WTC11 (cell line): ENCODE measurements around the gene DUSP22.

Experiments used
- CTCF ChIP-seq: fragments of 200-600 bp; IDR thresholded peaks from 2 replicates; pipeline ENCODE4 v1.8.0; 2022; ENCODE audit warnings: antibody characterized with exemption
- NFYB ChIP-seq: sonication (generic); formaldehyde crosslinking; conservative IDR thresholded peaks from 2 replicates; pipeline ENCODE4 v1.8.0; 2022; ENCODE audit warnings: low read depth, missing genetic modification reagents
- NR2C2 ChIP-seq: sonication (generic); formaldehyde crosslinking; IDR thresholded peaks from 2 replicates; pipeline ENCODE4 v1.8.0; 2022; ENCODE audit warnings: mild to moderate bottlenecking, missing genetic modification reagents
- RELA ChIP-seq: sonication (generic); formaldehyde crosslinking; IDR thresholded peaks from 2 replicates; pipeline ENCODE4 v1.8.1; 2022; ENCODE audit warnings: missing genetic modification reagents, mild to moderate bottlenecking, borderline replicate concordance
- TF ChIP-seq, protein P1 (sequence below): sonication (generic); formaldehyde crosslinking; IDR thresholded peaks from 2 replicates; pipeline ENCODE4 v1.8.1; 2022; ENCODE audit warnings: mild to moderate bottlenecking, missing genetic modification reagents, moderate library complexity, borderline replicate concordance
- TF ChIP-seq, protein P2 (sequence below): sonication (generic); formaldehyde crosslinking; IDR thresholded peaks from 2 replicates; pipeline ENCODE4 v1.8.0; 2022; ENCODE audit warnings: mild to moderate bottlenecking, missing genetic modification reagents
- TF ChIP-seq, protein P3 (sequence below): sonication (generic); formaldehyde crosslinking; IDR thresholded peaks from 2 replicates; pipeline ENCODE4 v1.8.1; 2023; ENCODE audit warnings: mild to moderate bottlenecking, missing genetic modification reagents, moderate library complexity
- TF ChIP-seq, protein P4 (sequence below): sonication (generic); formaldehyde crosslinking; IDR thresholded peaks from 2 replicates; pipeline ENCODE4 v1.8.1; 2023; ENCODE audit warnings: mild to moderate bottlenecking, missing genetic modification reagents, borderline replicate concordance

DNA sequence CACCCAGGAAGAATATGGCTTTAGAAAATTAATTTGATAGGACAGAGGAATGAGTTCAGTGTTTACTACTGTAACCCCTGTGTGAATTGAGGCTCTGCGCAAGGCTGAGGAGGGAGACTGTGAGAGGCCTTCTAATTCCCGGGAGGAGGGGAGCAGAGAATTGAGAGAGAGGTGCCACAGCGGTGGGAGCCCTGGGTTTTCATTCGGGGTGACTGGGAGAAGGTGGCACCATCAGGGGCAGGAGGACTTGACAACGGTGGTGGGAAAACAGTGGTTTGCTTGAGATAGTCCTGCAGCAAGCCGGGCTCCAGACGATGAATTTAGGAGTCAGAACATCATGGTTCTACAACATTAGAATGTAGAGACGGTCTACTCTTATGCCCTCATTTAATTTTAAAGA, 9.2 kb downstream of the DUSP22 start:
- TF ChIP-seq RELA (CRISPR knock-in tag) = no peak
- no peak for TF ChIP-seq NFYB (CRISPR knock-in tag)
- TF ChIP-seq, protein P1, sequence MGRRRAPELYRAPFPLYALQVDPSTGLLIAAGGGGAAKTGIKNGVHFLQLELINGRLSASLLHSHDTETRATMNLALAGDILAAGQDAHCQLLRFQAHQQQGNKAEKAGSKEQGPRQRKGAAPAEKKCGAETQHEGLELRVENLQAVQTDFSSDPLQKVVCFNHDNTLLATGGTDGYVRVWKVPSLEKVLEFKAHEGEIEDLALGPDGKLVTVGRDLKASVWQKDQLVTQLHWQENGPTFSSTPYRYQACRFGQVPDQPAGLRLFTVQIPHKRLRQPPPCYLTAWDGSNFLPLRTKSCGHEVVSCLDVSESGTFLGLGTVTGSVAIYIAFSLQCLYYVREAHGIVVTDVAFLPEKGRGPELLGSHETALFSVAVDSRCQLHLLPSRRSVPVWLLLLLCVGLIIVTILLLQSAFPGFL = no peak
- no peak for TF ChIP-seq CTCF
- TF ChIP-seq, protein P2, sequence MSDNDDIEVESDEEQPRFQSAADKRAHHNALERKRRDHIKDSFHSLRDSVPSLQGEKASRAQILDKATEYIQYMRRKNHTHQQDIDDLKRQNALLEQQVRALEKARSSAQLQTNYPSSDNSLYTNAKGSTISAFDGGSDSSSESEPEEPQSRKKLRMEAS = no peak
- no peak for TF ChIP-seq NR2C2
- TF ChIP-seq, protein P3, sequence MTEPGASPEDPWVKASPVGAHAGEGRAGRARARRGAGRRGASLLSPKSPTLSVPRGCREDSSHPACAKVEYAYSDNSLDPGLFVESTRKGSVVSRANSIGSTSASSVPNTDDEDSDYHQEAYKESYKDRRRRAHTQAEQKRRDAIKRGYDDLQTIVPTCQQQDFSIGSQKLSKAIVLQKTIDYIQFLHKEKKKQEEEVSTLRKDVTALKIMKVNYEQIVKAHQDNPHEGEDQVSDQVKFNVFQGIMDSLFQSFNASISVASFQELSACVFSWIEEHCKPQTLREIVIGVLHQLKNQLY (CRISPR knock-in tag) = no peak
- TF ChIP-seq, protein P4, sequence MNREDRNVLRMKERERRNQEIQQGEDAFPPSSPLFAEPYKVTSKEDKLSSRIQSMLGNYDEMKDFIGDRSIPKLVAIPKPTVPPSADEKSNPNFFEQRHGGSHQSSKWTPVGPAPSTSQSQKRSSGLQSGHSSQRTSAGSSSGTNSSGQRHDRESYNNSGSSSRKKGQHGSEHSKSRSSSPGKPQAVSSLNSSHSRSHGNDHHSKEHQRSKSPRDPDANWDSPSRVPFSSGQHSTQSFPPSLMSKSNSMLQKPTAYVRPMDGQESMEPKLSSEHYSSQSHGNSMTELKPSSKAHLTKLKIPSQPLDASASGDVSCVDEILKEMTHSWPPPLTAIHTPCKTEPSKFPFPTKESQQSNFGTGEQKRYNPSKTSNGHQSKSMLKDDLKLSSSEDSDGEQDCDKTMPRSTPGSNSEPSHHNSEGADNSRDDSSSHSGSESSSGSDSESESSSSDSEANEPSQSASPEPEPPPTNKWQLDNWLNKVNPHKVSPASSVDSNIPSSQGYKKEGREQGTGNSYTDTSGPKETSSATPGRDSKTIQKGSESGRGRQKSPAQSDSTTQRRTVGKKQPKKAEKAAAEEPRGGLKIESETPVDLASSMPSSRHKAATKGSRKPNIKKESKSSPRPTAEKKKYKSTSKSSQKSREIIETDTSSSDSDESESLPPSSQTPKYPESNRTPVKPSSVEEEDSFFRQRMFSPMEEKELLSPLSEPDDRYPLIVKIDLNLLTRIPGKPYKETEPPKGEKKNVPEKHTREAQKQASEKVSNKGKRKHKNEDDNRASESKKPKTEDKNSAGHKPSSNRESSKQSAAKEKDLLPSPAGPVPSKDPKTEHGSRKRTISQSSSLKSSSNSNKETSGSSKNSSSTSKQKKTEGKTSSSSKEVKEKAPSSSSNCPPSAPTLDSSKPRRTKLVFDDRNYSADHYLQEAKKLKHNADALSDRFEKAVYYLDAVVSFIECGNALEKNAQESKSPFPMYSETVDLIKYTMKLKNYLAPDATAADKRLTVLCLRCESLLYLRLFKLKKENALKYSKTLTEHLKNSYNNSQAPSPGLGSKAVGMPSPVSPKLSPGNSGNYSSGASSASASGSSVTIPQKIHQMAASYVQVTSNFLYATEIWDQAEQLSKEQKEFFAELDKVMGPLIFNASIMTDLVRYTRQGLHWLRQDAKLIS (CRISPR knock-in tag) = no peak
